Skeletal muscle cell (primary cell): ENCODE measurements around the gene TM6SF1.
A peak's percentile ranks its signal among the peaks of the same experiment; 100 is the strongest.
"Not testable (repeated sequence)": the region's sequence is repeated elsewhere in the genome, so short reads cannot be mapped to it uniquely, and the experiment has no call there.

ENCODE experiments used
- DNase-seq: peaks from one replicate; pipeline ENCODE4 v3.0.0-alpha.2; 2010; ENCODE audit warnings: low read depth
- H3K4me3 ChIP-seq: 2 replicates; pipeline ENCODE4 v1.5.1; 2011; ENCODE audit warnings: low read depth, mild to moderate bottlenecking, control low read depth, low read length, moderate library complexity

Gene TM6SF1

DNA sequence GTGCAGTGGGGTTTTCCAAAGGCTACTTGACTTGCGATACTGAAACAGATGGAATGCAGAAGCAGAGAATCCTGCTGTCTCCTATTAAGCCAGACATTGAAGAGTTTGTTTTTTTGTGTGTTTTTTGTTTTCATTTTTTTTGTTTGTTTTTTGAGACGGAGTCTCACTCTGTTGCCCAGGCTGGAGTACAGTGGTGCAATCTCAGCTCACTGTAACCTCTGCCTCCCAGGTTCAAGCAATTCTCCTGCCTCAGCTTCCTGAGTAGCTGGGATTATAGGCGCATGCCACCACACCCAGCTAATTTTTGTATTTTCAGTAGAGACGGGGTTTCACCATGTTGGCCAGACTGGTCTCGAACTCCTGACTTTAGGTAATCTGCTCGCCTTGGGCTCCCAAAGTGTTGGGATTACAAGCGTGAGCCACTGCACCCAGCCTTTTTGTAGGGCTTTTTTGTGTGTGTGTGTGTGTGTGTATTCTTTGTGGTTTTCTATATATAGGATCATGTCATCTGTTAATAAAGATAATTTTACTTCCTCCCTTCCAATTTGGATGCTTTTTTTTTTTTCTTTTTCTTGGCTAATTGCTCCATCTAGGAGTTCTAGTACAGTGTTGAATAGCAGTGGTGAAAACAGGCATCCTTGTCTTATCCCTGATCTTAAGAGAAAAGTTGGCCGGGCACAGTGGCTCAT is 21.4 kb upstream of the TM6SF1 start:
- not testable (repeated sequence) for DNase-seq, H3K4me3 ChIP-seq

DNA sequence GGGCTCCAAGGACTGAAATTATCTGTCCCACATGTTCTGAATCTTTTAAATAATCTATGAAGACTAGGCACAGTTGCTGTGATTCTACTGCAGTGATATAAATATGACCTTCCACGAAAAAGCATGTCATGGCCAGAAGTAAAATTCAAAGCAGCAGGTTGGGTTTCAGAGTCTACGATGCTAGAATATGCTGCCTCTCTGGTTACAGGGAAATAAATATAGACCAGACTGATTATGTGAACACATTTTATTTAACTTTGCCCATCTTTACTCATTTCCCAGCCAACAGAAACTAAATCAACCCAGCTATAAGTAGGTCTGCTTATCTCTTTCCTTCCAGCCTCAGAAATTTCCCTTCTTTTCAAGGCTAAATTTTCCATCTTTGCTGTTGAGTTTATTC is 19.9 kb upstream of the TM6SF1 start:
- H3K4me3 ChIP-seq = no peak overlapping the region
- DNase-seq = no peak

DNA sequence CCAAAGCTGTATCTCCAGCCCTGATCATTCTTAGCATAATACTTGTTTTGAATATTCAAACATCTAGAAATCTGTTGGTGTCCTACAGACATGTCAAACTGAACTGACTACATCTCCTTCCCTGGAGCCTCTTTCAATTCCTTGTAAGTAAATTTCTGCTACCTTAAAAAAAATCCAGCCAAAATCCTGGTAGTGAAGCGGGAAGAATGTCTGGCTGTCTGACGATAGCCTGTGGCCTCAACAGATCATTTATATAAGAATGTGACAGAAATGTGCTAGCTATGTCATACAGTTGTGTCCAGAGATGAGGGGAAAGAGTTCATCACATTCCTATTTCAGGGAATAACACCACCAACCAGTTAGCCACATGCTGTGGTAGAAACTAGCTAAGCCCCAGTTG is 18.6 kb upstream of the TM6SF1 start:
- no peak for DNase-seq
- H3K4me3 ChIP-seq = no peak overlapping the region

DNA sequence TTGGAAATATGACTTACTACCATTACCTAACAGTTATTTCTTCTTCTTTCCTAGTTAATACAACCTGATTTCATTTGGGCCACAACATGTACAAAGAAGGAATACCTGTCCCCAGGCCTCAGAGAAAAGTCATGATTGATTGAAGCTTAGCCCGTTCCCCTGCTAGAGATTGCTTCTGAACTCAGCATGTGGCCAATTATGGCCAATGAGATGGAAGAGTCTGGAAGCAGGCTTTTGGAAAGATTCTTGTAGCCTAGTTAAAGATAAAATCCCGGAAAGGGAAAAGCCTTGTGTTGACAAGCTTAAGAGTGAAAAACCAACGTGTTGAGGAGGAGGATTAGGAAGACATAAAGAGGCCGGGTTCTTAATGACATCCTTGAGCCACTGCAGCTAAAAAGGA is 17.0 kb upstream of the TM6SF1 start:
- no peak for DNase-seq
- H3K4me3 ChIP-seq = no peak overlapping the region

DNA sequence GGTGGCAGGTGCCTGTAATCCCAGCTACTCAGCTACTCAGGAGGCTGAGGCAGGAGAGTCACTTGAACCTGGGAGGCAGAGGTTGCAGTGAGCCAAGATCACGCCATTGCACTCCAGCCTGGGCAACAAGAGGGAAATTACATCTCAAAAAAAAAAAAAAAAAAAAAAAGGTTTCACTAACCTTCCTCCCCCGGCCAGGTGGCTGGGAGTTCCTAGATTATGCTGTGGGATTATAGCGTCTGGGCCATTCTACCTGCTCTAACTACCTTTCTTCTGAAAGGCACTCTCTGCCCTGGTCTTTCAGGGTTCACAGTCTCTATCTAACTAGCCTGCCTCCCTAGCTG is 15.5 kb upstream of the TM6SF1 start:
- H3K4me3 ChIP-seq = not testable (repeated sequence)

DNA sequence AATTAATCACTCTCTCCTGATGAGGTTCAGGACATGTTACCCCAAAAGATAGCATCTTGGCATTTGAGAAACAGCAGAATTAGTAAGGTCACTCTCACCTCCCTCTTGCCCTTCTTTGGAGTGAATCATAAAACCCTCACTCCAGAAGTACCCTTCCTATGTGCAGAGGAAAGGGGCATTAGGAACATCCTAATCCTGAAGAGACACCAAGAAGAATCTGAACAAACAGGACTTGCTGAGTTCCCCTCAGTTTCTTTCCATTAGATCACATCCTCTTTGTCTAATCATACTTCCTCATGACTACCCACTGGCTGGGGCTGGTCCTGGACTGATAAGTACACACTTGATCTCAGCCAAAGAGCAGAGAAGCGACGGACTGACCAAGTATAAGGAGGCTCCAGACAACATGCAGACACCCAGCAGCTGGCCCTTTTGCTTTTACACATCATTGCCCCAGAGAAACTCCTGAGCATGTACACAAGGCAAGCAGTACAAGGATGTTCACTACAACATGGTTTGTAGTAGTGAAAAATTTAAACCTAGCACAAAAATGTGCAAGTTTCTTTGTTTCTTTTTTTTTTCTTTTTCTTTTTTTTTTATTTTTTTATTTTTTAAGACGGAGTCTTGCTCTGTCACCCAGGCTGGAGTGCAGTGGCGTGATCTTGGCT is 15.0 kb upstream of the TM6SF1 start:
- no peak for DNase-seq
- no peak overlapping the region for H3K4me3 ChIP-seq

More for the DNA sequence above, 15.5 kb upstream of the TM6SF1 start:
- DNase-seq = not testable (repeated sequence)

DNA sequence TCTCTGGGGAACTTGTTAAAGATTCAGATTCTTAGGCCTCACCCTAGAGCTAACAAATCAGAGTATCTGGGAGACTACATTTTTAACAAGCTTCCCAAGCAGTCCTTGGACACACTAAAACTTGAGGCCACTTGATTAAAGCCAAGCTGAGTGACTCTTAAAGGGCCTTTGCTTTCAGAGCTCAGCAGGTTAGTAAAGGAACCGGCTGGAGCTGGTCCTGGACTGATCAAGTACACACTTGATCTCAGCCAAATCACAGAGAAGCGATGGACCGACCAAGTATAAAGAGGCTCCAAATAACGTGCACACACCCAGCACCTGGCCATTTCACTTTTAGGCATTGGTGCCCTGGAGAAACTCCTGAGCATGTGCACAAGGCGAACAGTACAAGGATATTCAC is 12.9 kb upstream of the TM6SF1 start:
- H3K4me3 ChIP-seq = no peak overlapping the region
- no peak for DNase-seq

DNA sequence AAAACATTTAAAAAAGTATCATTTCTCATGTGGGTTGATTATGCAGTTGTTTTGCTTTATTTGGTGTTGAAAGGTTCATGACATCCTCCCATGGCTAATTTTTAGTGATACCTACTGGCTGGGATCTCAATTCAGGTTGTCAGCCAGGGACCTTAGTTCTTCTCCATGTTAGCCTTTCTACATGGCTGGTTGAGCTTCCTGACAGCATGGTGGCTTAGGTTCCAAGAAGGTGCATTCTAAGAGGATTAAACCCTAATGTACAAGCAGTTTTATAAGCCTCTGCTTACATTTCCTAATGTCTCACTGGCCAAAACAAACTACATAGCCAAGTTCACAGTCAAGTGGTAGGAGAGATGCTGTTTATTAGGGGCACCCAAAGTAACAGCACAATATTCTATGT is 9.4 kb upstream of the TM6SF1 start:
- DNase-seq = no peak
- no peak overlapping the region for H3K4me3 ChIP-seq

DNA sequence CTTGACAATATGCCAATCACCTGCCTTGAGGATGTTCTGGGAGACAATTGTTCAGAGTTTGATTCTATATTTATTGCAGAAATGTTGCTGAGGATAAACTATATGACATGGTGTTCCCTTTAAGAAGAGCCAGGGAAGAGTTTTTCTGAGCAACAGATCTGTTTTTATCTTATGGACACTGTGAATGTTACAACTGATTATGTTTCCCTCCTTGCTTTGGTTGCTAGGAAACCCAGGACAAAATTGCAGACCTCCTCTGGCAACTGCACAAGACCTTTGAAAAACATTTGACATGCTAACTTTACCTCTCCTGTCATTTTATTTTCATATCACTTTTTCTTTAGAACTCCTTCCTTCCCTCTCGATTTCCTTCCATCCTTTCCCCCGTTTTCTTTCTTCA is 8.2 kb upstream of the TM6SF1 start:
- H3K4me3 ChIP-seq = no peak overlapping the region

DNA sequence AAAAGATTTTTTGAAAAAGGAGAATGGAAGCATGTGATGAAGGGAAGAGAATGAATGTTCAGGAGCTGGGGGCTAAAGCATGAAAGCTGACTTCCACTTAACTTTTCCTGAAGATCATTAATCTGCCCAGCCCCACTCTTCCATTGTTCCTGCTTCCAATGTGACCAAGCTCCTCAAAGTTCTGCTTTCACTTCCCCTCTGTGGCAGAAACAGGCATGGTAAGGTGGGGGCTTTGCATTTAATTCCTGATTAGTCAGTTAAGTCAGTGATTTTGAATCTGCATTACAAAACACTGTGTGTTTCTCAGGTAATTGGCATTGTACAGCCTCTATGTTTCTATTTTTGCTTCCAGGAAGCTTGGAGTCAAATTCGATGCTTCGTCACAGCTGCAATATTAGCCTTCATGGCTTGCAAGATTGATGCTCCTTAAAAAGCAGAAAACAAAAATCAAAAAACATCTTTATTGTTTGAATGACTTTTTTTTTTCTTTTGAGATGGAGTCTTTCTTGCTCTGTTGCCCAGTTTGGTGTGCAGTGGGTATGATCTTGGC is 7.3 kb upstream of the TM6SF1 start:
- no peak for DNase-seq
- no peak overlapping the region for H3K4me3 ChIP-seq

More for the DNA sequence above, 8.2 kb upstream of the TM6SF1 start:
- DNase-seq = no peak

DNA sequence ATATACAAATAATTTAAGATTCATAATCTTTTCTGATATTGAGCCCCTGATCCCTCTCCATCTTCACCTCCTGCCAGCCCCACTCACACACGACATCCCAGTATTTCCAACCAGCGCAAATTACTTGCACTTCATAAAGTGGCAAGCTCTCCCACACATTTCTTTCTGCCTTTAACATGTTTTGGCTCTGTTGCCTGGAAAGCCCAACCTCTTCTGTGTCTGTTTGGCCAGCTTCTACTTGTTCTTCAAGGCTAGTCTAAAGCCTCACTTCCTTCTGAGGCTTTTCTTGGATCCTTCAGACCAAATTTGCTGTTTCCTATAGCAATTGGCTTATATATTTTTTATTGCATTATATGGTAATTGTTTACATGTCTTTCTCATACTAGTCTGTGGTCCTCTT is 5.1 kb upstream of the TM6SF1 start:
- DNase-seq = no peak
- H3K4me3 ChIP-seq = no peak overlapping the region

DNA sequence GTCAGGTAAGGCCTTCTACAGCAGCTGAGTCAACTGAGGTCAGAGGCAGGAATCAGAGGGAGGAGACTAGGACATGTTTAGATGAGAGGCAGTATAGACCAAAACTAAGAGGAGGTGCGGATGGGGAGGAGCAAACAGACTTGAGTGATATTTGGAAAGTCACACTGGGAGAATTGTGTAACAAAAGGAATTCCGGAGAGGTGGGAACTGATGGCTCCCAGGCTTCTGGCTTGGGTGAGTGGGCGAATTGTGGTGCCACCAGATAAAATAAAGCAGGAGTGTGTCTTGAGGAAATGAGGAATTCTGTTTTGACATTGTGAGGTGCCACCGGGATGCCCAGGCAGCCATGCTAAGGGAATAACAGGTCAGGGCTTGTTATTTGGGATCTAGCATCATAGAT is 3.3 kb upstream of the TM6SF1 start:
- no peak overlapping the region for H3K4me3 ChIP-seq
- no peak for DNase-seq

DNA sequence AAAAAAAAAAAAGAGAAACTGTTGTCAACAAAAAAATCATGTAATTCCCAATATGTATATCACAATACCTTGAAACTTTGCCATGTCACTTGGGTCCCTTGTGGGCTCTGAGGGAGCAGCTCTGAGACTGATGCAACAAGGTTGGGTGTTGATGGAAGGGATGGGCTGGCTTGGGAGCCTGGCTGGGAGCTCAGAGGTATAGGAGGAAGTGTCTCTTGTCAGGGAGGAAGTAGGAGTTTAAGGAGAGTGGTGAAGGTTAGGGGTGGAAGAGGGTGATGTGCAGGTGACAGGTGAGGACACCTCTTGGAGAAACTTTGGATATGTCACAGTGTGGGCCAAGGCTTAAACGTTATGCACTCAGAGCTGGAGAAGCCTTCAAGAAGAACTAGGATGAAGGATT is 2.0 kb upstream of the TM6SF1 start:
- no peak for DNase-seq
- no peak overlapping the region for H3K4me3 ChIP-seq

DNA sequence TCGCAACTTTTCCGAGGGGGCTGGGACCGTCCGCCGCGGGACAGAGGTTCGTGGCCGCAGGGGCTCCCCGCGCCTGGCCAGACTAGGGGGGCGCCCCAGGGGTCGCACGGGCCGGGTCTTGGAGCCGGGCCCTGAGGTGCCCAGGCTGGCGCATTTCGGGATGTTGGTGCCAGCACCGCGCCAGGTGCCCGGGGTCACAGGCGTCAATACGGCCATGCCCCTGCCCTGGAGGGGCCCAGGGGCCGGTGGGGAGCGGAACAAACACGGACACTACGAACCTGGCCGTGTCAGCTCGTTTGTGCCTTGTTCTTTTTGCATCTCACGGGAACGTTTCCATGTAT is 366 bp downstream of the TM6SF1 start:
- DNase-seq = no peak
- peak overlapping the region; percentile 59 for H3K4me3 ChIP-seq

DNA sequence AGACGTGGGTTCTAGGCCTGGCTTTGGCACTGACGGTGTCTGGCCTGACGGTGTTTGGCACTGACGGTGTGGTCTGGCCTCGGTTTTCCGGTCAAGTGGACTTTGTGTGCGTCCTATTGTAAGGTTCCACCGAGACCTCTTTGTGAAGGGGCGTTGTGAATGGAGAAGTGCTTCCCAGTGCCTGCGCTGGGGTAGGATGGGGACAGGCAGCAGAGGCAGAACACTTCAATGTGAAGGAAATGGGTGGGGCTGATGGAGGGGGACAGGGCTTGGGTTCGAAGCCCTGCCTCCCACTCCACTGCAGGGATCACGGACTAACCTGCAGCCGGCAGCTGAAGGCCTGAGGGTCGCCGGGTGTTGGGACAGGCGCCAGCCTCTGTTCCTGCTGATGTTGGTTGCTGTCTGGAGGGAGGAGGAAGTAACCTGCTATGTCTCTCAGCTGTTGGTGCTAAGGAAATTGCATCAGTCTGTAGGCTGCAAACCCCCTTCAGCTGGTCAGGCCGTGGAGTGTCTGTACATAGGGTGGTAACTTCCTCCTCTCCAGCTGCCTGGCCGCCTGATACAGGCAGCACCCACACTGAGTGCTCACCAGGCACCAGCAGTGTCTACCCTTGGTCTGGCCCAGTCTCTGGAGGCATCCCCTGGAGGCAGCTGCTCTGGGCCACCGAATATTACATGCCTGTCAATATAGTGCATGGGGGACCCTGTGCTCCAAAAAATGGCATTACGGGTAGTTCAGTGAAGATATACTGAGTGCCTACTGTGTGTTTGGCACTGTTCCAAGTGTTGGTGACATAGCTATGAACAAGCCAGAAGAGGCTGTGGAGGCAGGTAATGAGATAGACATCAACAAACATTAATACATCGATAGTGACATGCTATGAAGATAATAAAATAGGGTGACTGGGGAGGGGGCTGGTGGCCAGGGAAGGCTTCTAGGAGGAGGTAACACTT is 1.1 kb downstream of the TM6SF1 start:
- H3K4me3 ChIP-seq = peak overlapping the region; percentile 59
- DNase-seq = peak; percentile 47

DNA sequence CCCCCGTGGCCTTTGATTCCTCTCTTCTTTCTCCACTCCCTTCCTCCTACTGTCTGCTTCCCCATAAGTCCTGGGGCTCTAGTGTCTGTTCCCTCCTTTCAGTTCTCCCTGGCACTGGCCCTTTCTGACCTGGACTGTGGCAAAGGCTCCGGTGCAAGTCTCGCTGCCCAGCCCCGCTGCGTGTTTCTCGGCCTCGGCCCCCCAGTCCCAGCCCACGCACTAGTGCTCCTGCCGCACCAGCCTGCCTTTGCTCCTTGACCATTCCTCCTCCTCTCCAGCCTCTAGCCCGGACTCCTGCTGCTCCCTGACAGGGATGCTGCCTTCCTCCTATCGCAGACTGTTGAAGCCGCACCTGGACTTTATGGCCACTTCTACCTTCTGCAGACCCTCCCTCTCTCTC is 2.1 kb downstream of the TM6SF1 start:
- DNase-seq = no peak
- no peak overlapping the region for H3K4me3 ChIP-seq

DNA sequence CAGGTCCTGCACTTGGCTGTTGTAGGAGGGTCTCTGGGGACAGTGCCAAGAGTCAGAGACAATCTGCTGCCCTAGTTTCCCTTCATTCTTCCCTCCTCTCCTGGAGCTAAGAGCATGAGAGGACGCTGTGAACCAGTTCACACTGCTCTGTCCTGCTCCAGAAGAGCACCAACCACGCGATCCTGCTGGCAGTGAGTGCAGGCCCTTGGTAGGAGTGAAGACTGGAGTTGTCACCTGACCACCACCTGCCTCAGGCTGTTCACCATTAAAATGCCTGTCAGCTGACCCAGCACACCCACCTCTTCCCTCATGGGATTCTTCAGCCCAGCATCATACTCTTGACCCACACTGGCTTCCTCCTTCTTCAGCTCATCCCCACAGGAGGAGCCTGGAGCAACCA is 2.9 kb downstream of the TM6SF1 start:
- no peak overlapping the region for H3K4me3 ChIP-seq
- DNase-seq = no peak

DNA sequence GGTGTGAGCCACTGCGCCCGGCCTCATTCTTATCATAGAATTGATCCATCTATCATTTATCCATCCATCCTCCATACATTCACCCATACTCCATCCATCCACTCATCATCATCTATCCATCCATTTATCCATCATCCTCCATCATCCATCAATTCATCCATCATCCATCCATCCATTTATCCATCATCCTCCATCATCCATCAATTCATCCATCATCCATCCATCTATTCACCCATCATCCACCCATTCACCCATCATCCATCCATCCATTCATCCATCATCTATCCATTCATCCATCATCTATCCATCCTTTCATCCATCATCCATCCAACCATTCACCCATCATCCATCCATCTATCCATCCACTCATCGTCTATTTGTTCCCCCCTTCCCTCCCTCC is 3.7 kb downstream of the TM6SF1 start:
- no peak for DNase-seq
- no peak overlapping the region for H3K4me3 ChIP-seq

DNA sequence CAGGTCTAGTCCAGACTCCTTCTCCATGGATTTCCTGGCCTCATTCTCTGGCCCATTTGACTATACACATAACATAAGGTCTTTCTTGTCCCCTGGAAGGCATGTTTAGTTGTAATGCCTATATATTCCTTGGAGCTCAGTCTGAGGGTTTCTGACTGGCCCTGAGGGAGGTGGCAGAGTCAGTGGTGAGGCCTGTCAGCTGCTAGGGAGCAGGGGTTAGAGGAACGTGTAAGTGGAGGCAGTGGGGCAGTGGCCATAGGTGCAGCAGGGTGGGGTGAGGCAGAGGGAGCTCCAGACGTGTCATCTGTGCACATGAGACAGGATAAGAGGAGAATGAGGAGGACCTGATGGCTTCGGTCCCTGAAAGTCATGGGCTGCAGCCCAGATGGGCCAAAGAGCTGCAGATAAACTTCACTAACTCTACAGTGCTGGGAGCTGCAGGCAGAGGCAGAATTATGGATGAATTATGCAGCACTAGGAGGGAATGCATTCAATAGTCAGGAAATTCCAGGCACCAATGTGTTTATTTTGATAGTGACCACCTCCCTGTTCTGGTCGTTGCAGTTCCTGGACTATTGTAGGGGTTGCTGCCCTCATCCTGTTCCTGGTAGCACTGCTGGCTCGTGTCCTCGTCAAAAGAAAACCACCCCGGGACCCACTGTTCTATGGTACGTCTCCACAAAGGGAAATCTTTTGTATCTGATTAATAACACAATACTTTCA is 4.9 kb downstream of the TM6SF1 start:
- DNase-seq = peak; percentile 70
- H3K4me3 ChIP-seq = no peak overlapping the region

DNA sequence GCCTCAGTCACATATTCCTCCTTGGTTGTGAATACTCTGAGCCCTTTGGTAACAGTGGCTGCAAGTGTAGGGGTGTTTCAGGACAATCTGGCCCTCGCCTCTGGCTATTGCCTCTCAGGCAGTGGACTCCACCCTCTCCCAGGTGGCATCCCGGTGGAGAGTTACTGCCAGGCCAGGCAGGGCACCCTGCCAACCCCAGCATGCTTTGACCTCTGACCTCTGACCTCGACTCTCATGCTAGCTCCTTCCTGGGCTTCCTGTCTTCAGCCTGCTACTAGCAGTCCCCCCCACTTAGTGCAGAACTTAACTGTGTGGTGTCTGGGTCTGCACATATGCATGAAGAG is 5.5 kb downstream of the TM6SF1 start:
- no peak overlapping the region for H3K4me3 ChIP-seq
- DNase-seq = no peak
